Activated CD4-positive, alpha-beta memory T cell treated with anti-CD3 and anti-CD28 coated beads, Interleukin-2, amount 10 ng/mL, durations not matched to agents 7 days and 5 days (primary cell): ENCODE data around the gene GET4. TPM values are rescaled to one million over a fixed set of nuclear protein-coding genes. Genes with fewer than 3 reads are reported as not detected.

Source experiments
- CTCF ChIA-PET: fragments of 350-600 bp; sonication (Branson Sonifier 250); formaldehyde crosslinking; loops from one replicate; lab custom pipeline; 2021; ENCODE audit warnings: antibody characterized with exemption, inconsistent platforms; lab: Charles Lee
- POLR2A ChIA-PET: fragments of 350-600 bp; sonication (Branson Sonifier 250); formaldehyde crosslinking; loops from one replicate; lab custom pipeline; 2021; ENCODE audit warnings: antibody characterized with exemption; lab: Charles Lee
- DNase-seq: peaks from one replicate; pipeline ENCODE4 v3.0.0-alpha.2; 2020
- H3K27ac Mint-ChIP-seq: one replicate; pipeline ENCODE4 v1.8.0; 2021; ENCODE audit warnings: mild to moderate bottlenecking, mixed read lengths
- H3K27me3 Mint-ChIP-seq: one replicate; pipeline ENCODE4 v1.8.0; 2021; ENCODE audit warnings: mixed read lengths
- H3K36me3 Mint-ChIP-seq: one replicate; pipeline ENCODE4 v1.8.0; 2021; ENCODE audit warnings: low read depth, mixed read lengths
- H3K4me1 Mint-ChIP-seq: one replicate; pipeline ENCODE4 v1.8.0; 2021; ENCODE audit warnings: mixed read lengths
- H3K4me3 Mint-ChIP-seq: one replicate; pipeline ENCODE4 v1.8.0; 2021; ENCODE audit warnings: mild to moderate bottlenecking, mixed read lengths
- H3K9me3 Mint-ChIP-seq: one replicate; pipeline ENCODE4 v1.8.0; 2021; ENCODE audit warnings: mixed read lengths
- total RNA-seq, 2 experiments: library from RNA; stranded (reverse); gene quantifications; one replicate each; pipeline ENCODE4 v1.2.3, GENCODE V29; 2021

GET4 gene
- total RNA-seq, 2 experiments from 2014 or later: 32.6 to 38.2 TPM

DNA sequence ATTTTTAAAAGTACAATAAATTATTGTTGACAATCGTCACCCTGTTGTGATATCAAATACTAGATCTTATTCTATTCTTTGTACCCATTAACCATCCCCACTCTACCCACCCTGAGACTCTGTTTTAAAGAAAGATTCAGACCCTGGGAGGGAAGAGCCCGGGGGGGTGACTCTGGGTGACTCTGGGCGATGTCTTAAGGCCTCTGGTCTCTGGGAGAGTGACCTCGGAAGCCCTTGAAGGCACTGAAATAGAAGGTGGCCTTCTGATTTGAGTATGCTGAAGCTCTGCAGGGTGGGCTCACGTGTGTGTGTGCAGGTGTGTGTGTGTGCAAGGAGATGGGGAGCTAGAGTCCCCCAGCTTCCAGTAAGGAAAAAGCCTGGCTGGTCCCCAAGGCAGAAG lies 68.4 kb downstream of the GET4 start:
- Mint-ChIP-seq H3K4me3 (no peak overlapping the region), H3K27me3 (peaks cover 22% of the 10 kb centered on the region), H3K27ac (no peak overlapping the region), H3K4me1 (peaks cover 7% of the 10 kb centered on the region), H3K36me3 (no peaks in the 10 kb centered on the region), H3K9me3 (peaks cover 8% of the 10 kb centered on the region)
- no peak for DNase-seq
- ChIA-PET POLR2A (no interaction called here), CTCF (no interaction called here)

DNA sequence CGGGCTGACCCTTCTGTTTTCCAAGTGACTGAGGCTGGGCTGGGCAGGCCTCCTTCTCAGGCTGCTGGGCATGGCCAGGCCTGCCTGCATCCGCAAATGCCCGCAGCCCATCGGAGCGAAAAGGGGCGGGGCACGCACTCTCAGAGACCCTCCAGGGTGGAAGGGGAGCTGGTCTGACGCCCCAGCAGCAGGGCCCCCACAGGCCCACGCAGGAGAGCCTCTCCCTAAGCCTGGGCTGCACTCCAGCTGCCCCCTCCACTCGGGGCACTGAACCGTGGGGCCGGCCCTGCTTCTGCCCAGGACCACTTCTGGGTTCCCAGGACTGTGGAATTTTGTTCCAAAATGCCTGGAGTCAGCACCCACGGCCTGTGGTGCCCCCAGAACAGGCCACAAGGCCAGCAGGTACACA lies 68.8 kb downstream of the GET4 start:
- Mint-ChIP-seq H3K4me1 (peaks cover 7% of the 10 kb centered on the region), H3K27ac (no peak overlapping the region), H3K4me3 (no peak overlapping the region), H3K36me3 (no peaks in the 10 kb centered on the region), H3K9me3 (peaks cover 5% of the 10 kb centered on the region), H3K27me3 (peaks cover 18% of the 10 kb centered on the region)
- ChIA-PET CTCF (no interaction called here), POLR2A (no interaction called here)
- DNase-seq: no peak

- DNase-seq: no peak
- H3K9me3 Mint-ChIP-seq: no peaks in the 10 kb centered on the region
- POLR2A ChIA-PET: no interaction called here
- no peak overlapping the region for H3K4me3 Mint-ChIP-seq
- peaks cover 7% of the 10 kb centered on the region for H3K4me1 Mint-ChIP-seq
- H3K27ac Mint-ChIP-seq: no peak overlapping the region
- H3K27me3 Mint-ChIP-seq: peaks cover 14% of the 10 kb centered on the region
- CTCF ChIA-PET: no interaction called here
- no peaks in the 10 kb centered on the region for H3K36me3 Mint-ChIP-seq
These were observed 69.4 kb downstream of the GET4 start for GRCh38 chr7:945556-946255.

Other genes starting within 250 kb of the GET4 start
- gene DNAAF5, start 149.9 kb upstream of the GET4 start, total RNA-seq: 10 to 100 TPM; 16.8 to 19.7 TPM
- 10 to 100 TPM; 13.1 to 13.4 TPM for gene PRKAR1B, start 149.3 kb upstream of the GET4 start, total RNA-seq
- 10 to 100 TPM; 65.7 to 72.8 TPM for gene SUN1, start 44.1 kb upstream of the GET4 start, total RNA-seq
- gene ADAP1, start 78.1 kb downstream of the GET4 start, total RNA-seq: 10 to 100 TPM; 11.1 to 13.0 TPM
- gene COX19, start 99.0 kb downstream of the GET4 start, total RNA-seq: 10 to 100 TPM; 17.4 to 18.2 TPM
- not detected for gene CYP2W1, start 106.6 kb downstream of the GET4 start, total RNA-seq
- 10 to 100 TPM; 10.0 to 10.1 TPM for gene GPR146, start 168.0 kb downstream of the GET4 start, total RNA-seq
- under 1 TPM in 1 of 2 experiments, not detected in 1; 0.15 TPM for gene GPER1, start 211.6 kb downstream of the GET4 start, total RNA-seq